K562 (cell line): ENCODE results near the gene RHOC. TPM values are rescaled to one million over a fixed set of nuclear protein-coding genes. Genes with fewer than 3 reads are reported as not detected.

Experiments
- ARNT ChIP-seq, 2 experiments: fragments of 450-650 bp; IDR thresholded peaks; 2 replicates each; pipeline ENCODE4 v1.6.1; 2016; ENCODE audit warnings: mild to moderate bottlenecking in 1 of 2
- BRD9 ChIP-seq: fragments of 450-650 bp; IDR thresholded peaks from 2 replicates; pipeline ENCODE4 v1.6.1; 2018; ENCODE audit warnings: low read depth; ENCODE audit not compliant: partially characterized antibody
- HOXB6 ChIP-seq: fragments of 250-450 bp; sonication (Bioruptor Pico); IDR thresholded peaks from 2 replicates; pipeline ENCODE4 v1.5.1; 2022; ENCODE audit warnings: mild to moderate bottlenecking, borderline replicate concordance
- NFE2L1 ChIP-seq: fragments of 450-650 bp; IDR thresholded peaks from 2 replicates; pipeline ENCODE4 v1.6.1; 2016; ENCODE audit warnings: missing genetic modification characterization, low read depth, mild to moderate bottlenecking, missing compliant biosample characterization, moderate library complexity, borderline replicate concordance
- NONO ChIP-seq, 2 experiments: fragments of 200-400 bp in 1 of 2; fragments of 450-650 bp in 1 of 2; formaldehyde crosslinking in 1 of 2; IDR thresholded peaks; 2 replicates each; pipeline ENCODE4 v1.6.1; 2017; ENCODE audit warnings: low read depth in 2 of 2, mild to moderate bottlenecking in 2 of 2, moderate library complexity in 2 of 2, low read length in 1 of 2
- NR2C1 ChIP-seq, 2 experiments: fragments of 450-650 bp; IDR thresholded peaks; 2 replicates each; pipeline ENCODE4 v1.6.1; 2017; ENCODE audit warnings: mild to moderate bottlenecking in 2 of 2, antibody characterized with exemption in 1 of 2, inconsistent platforms in 1 of 2, missing compliant biosample characterization in 1 of 2, missing genetic modification characterization in 1 of 2
- PURB ChIP-seq: sonication (generic); formaldehyde crosslinking; IDR thresholded peaks from 2 replicates; pipeline ENCODE4 v1.9.0; 2021; ENCODE audit warnings: low read depth, mild to moderate bottlenecking, missing genetic modification reagents
- RBM17 ChIP-seq: fragments of 200-400 bp; formaldehyde crosslinking; IDR thresholded peaks from 2 replicates; pipeline ENCODE4 v1.6.1; 2017; ENCODE audit warnings: low read depth, mild to moderate bottlenecking, low read length, borderline replicate concordance
- RREB1 ChIP-seq: fragments of 250-450 bp; sonication (Bioruptor Pico); IDR thresholded peaks from 2 replicates; pipeline ENCODE4 v1.4.0; 2020
- STAT5A ChIP-seq: IDR thresholded peaks from 2 replicates; pipeline ENCODE4 v1.6.1; 2012; ENCODE audit warnings: low read length, inconsistent platforms, borderline replicate concordance
- ZBTB43 ChIP-seq: sonication (generic); formaldehyde crosslinking; IDR thresholded peaks from 2 replicates; pipeline ENCODE4 v1.8.0; 2023; ENCODE audit warnings: mild to moderate bottlenecking, missing genetic modification reagents
- ZBTB49 ChIP-seq: sonication (generic); formaldehyde crosslinking; IDR thresholded peaks from 2 replicates; pipeline ENCODE4 v1.8.0; 2022; ENCODE audit warnings: missing genetic modification reagents, mild to moderate bottlenecking, borderline replicate concordance
- ZC3H4 ChIP-seq: sonication (generic); formaldehyde crosslinking; IDR thresholded peaks from 2 replicates; pipeline ENCODE4 v1.9.0; 2021; ENCODE audit warnings: missing genetic modification reagents, borderline replicate concordance
- ZNF395 ChIP-seq: fragments of 200-800 bp; sonication (Bioruptor generic); IDR thresholded peaks from 2 replicates; pipeline ENCODE4 v1.6.1; 2017; ENCODE audit warnings: missing genetic modification characterization, missing compliant biosample characterization
- polyA plus RNA-seq, 8 experiments: library from polyadenylated mRNA; depleted of rRNA in 4 of 8; stranded (reverse) in 5 of 8; unstranded in 3 of 8; fragments of >200 nt; fragmentation: Nextera tagmentation in 2 of 8; fragmentation: Illumina TruSeq in 1 of 8; extraction: Ambion mirVana in 2 of 8; extraction: Trizol in 1 of 8; gene quantifications; 2 replicates each; pipeline versions ENCODE4 v1.2.1 to v1.2.3, GENCODE V29; 2011 to 2014; ENCODE audit warnings: inconsistent platforms in 1 of 8, missing spikeins in 1 of 8
- total RNA-seq, 7 experiments: library from RNA; depleted of rRNA in 6 of 7; stranded (reverse); fragments of >200 nt in 6 of 7; fragmentation: Illumina TruSeq in 2 of 7; extraction: Trizol in 2 of 7; gene quantifications; 2 replicates each; pipeline versions ENCODE4 v1.2.1 to v1.2.3, GENCODE V29; 2011 to 2021; ENCODE audit warnings: low replicate concordance in 1 of 7

RHOC gene
- total and polyA plus RNA-seq, 9 of the 15 experiments (the other 6 are each of a cell fraction or from before 2014, with no cell fraction given) = 35.2 to 364 (median 204) TPM

GRCh38 chr1:112698366-112699310 is 8.3 kb downstream of the RHOC start (continued):
- TF ChIP-seq BRD9 = no peak
- no peak for TF ChIP-seq STAT5A
- no peak for TF ChIP-seq ZC3H4 (CRISPR knock-in tag)
- TF ChIP-seq RBM17 = no peak
- TF ChIP-seq RREB1 (CRISPR knock-in tag) = 0 out of 2 replicates have a peak, but pooled peaks have one; percentile 20
- TF ChIP-seq NFE2L1 (tag) = no peak
- TF ChIP-seq ZBTB49 = no peak
- no peak for TF ChIP-seq PURB (CRISPR knock-in tag)
- no peak for TF ChIP-seq HOXB6 (CRISPR knock-in tag)
- TF ChIP-seq NONO (IDR thresholded peaks at IDR 0.05; ENCODE audit: low read depth in 2 of 2, low read length in 1 of 2) = no peak
- peak; percentile 84; the same call in 1 of the 2 replicates for TF ChIP-seq ZNF395 (CRISPR knock-in tag)
- TF ChIP-seq ZBTB43 (CRISPR knock-in tag) = no peak
- TF ChIP-seq ARNT (IDR thresholded peaks at IDR 0.05) = no peak
- no peak for TF ChIP-seq NR2C1 (IDR thresholded peaks at IDR 0.05)
- no peak; the same call in 1 of the 2 replicates for TF ChIP-seq NR2C1 (tag; IDR thresholded peaks at IDR 0.05)
